Thyroid gland (tissue), 4 donors: Measurements from ENCODE around the gene NR6A1. TPM values are rescaled to one million over a fixed set of nuclear protein-coding genes. Genes with fewer than 3 reads are reported as not detected.
A peak's percentile ranks its signal among the peaks of the same experiment; 100 is the strongest.

ENCODE experiments used
- DNase-seq, 2 donors: peaks; one replicate each; pipeline ENCODE4 v3.0.0-alpha.2; 2019
- H3K27ac ChIP-seq, 3 donors: fragments of 200-600 bp; sonication (generic); 1 replicate in 2 of 3; 2 replicates in 1 of 3; pipeline ENCODE4 v1.5.1; 2016 to 2019; ENCODE audit warnings: mild to moderate bottlenecking in 1 of 3, moderate library complexity in 1 of 3
- H3K27me3 ChIP-seq: fragments of 200-600 bp; sonication (generic); one replicate; pipeline ENCODE4 v1.5.1; 2019
- H3K36me3 ChIP-seq, 2 donors: fragments of 200-600 bp; sonication (generic); one replicate each; pipeline ENCODE4 v1.5.1; 2016 to 2019
- H3K4me1 ChIP-seq, 2 donors: fragments of 200-600 bp; sonication (generic); one replicate each; pipeline ENCODE4 v1.5.1; 2017 to 2019
- H3K4me3 ChIP-seq, 3 donors: fragments of 200-600 bp; sonication (generic); replicated peaks in 1 of 3; 1 replicate in 2 of 3; 2 replicates in 1 of 3; pipeline ENCODE4 v1.5.1; 2016; ENCODE audit warnings: mild to moderate bottlenecking in 1 of 3
- H3K9me3 ChIP-seq: fragments of 200-600 bp; sonication (generic); one replicate; pipeline ENCODE4 v1.5.1; 2017
- POLR2A ChIP-seq, 2 donors: fragments of 450-650 bp; IDR thresholded peaks; one replicate each; pipeline ENCODE4 v1.6.1; 2017; ENCODE audit warnings: antibody characterized with exemption in 2 of 2, mild to moderate bottlenecking in 2 of 2, moderate library complexity in 1 of 2
- WGBS, 2 donors: methylation state at CpG; one replicate each; pipeline ENCODE4 v1.1.5; 2017; 5-methylcytosine and 5-hydroxymethylcytosine counted together
- intact Hi-C: fragments of 100-400 bp; cut with DNase I; formaldehyde crosslinking; loops from one replicate; pipeline ENCODE4 v1.15.1; 2023
- total RNA-seq, 4 donors: library from RNA; depleted of rRNA; stranded (reverse); fragments of >200 nt; gene quantifications; one replicate each; pipeline ENCODE4 v1.2.3, GENCODE V29; 2016
- TF ChIP-seq, protein P1 (sequence below), 6 experiments: fragments of 200-600 bp in 3 of 6; fragments of 450-650 bp in 3 of 6; sonication (generic) in 3 of 6; IDR thresholded peaks; one replicate each; pipeline ENCODE4 v1.5.1; 2016 to 2019; ENCODE audit warnings: antibody characterized with exemption in 6 of 6, mild to moderate bottlenecking in 2 of 6, inconsistent platforms in 1 of 6, moderate library complexity in 1 of 6

NR6A1 gene
- total RNA-seq, 4 donors from 2014 or later: 15.3 to 25.0 (median 19.3) TPM

DNA sequence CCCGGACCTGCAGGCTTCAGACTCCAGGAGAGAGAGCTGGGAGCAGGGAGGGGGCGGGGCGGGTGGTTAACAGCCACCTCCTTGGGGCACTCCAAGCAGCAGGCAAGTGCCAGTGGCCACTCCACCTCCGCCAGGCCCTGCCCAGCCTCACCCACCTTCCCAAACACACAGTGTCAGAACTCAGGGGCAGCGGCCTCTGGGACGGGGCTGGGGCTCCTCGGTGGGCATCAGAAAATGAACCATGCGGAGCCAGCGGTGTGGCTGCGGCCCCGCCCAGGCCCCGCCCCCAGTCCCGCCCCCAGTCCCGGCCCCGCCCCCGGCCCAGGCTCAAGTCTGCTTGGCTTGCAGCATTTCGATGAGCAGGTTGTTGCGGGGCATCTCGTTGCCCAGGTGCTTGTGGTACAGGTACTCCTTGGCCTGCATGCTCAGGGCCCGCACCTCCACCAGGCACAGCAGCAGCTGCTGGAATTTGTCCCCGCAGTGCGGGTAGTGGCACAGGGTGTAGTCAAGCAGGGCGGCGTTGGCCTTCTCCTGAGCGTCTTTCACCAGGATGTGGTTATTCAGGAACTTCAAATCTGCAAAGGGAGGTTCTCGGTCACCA is 288.6 kb downstream of the NR6A1 start:
- no peaks in the 10 kb centered on the region for H3K36me3 ChIP-seq
- H3K9me3 ChIP-seq: no peaks in the 10 kb centered on the region
- TF ChIP-seq POLR2A (IDR thresholded peaks at IDR 0.05): no peak
- TF ChIP-seq, protein P1, sequence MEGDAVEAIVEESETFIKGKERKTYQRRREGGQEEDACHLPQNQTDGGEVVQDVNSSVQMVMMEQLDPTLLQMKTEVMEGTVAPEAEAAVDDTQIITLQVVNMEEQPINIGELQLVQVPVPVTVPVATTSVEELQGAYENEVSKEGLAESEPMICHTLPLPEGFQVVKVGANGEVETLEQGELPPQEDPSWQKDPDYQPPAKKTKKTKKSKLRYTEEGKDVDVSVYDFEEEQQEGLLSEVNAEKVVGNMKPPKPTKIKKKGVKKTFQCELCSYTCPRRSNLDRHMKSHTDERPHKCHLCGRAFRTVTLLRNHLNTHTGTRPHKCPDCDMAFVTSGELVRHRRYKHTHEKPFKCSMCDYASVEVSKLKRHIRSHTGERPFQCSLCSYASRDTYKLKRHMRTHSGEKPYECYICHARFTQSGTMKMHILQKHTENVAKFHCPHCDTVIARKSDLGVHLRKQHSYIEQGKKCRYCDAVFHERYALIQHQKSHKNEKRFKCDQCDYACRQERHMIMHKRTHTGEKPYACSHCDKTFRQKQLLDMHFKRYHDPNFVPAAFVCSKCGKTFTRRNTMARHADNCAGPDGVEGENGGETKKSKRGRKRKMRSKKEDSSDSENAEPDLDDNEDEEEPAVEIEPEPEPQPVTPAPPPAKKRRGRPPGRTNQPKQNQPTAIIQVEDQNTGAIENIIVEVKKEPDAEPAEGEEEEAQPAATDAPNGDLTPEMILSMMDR (IDR thresholded peaks at IDR 0.05): no peak
- no peak overlapping the region for H3K27ac ChIP-seq
- peaks cover 0 to 6% of the 10 kb centered on the region in 2 donors for H3K4me1 ChIP-seq
- intact Hi-C loops: no loop called here
- no peak overlapping the region for H3K4me3 ChIP-seq
- peak in 1 of 2 donors; percentile 19 for DNase-seq
- peaks cover 15% of the 10 kb centered on the region for H3K27me3 ChIP-seq
- WGBS, 2 donors: 28 to 56% methylated on average over 9 to 20 of the region's 26 CpGs

DNA sequence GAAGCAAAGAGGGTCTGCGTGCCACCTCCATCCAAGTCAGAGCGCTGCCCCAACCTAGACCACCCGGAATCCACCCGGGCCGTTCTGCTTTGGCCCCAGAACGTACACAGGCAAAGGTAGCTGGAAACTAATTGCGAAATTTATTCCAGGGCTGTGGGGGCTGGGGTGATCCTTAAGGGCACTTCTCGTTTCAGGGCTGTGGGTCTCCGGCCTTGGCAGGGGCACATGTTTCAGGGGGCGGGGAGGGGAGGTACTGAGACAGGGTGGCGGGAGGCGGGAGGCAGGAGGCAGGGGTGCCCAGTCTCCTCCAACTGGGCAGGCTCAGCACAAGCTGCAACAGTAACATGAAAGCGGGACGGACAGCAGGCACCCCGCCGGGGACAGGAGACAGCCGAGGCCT is 290.0 kb downstream of the NR6A1 start:
- Histone ChIP-seq H3K27me3 (peaks cover 21% of the 10 kb centered on the region), H3K27ac (no peak overlapping the region), H3K4me3 (no peak overlapping the region), H3K9me3 (no peaks in the 10 kb centered on the region), H3K4me1 (peaks cover 0 to 8% of the 10 kb centered on the region in 2 donors), H3K36me3 (no peaks in the 10 kb centered on the region)
- intact Hi-C loops: no loop called here
- TF ChIP-seq POLR2A (IDR thresholded peaks at IDR 0.05): no peak
- TF ChIP-seq, protein P1 (IDR thresholded peaks at IDR 0.05): no peak
- DNase-seq: no peak
- WGBS, 2 donors: 40 to 56% methylated on average over 2 to 11 of the region's 17 CpGs

DNA sequence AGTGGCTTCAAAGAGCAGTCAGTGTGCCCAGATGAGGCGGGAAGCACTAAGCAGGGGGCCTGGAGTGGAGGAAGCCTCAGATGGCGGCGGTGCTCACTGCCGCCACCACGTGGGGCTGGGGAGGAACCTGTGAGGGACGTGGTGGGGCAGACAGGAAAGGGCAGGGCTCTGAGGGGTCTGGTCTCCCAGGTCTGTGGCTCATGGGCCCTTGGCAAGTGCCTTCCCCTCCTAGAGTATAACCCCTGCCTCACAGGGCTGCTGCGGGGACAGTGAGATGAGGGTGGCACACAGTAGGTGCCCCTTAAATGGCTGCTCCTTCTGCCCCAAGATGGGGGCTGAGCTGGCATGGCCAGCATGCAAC is 290.5 kb downstream of the NR6A1 start:
- Histone ChIP-seq H3K36me3 (no peaks in the 10 kb centered on the region), H3K27ac (no peak overlapping the region), H3K4me3 (no peak overlapping the region), H3K27me3 (peaks cover 21% of the 10 kb centered on the region), H3K9me3 (no peaks in the 10 kb centered on the region), H3K4me1 (peaks cover 0 to 8% of the 10 kb centered on the region in 2 donors)
- WGBS, 2 donors: 11 to 24% methylated on average over 5 to 6 of the region's 7 CpGs
- DNase-seq: no peak
- TF ChIP-seq, protein P1 (IDR thresholded peaks at IDR 0.05): no peak
- no peak for TF ChIP-seq POLR2A (IDR thresholded peaks at IDR 0.05)
- intact Hi-C loops: no loop called here

GRCh38 chr9:124479947-124480620 is 291.0 kb downstream of the NR6A1 start:
- Histone ChIP-seq H3K27ac (no peak overlapping the region), H3K36me3 (no peaks in the 10 kb centered on the region), H3K4me1 (peaks cover 0 to 8% of the 10 kb centered on the region in 2 donors), H3K4me3 (no peak overlapping the region), H3K9me3 (no peaks in the 10 kb centered on the region), H3K27me3 (peaks cover 21% of the 10 kb centered on the region)
- TF ChIP-seq, protein P1 (IDR thresholded peaks at IDR 0.05): no peak
- TF ChIP-seq POLR2A (IDR thresholded peaks at IDR 0.05): no peak
- intact Hi-C loops: no loop called here
- WGBS, 2 donors: 69 to 72% methylated on average over 6 of the region's 6 CpGs
- DNase-seq: no peak

DNA sequence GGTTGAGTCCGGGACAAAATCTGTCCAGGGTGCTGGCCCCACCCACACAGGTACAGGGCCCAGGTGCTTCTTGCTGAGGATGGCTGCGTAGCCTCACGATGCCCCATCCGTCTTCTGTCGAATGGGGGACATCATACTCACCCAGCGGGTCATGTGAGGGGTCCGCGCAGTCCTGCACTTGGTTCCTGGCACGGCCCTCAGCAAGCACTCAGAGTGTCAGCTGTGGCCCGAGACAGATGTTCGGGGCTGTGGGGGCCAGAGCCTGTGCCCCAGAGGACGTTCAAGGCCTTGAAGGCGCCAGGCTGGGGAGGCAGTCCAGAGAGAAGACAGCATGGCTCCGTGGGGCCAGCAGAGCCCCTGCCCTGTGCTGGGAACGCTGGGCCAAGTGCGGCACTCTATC is 291.7 kb downstream of the NR6A1 start:
- Histone ChIP-seq H3K9me3 (no peaks in the 10 kb centered on the region), H3K4me1 (peaks cover 0 to 8% of the 10 kb centered on the region in 2 donors), H3K36me3 (no peaks in the 10 kb centered on the region), H3K27me3 (peaks cover 21% of the 10 kb centered on the region), H3K27ac (no peak overlapping the region), H3K4me3 (no peak overlapping the region)
- intact Hi-C loops: no loop called here
- DNase-seq: no peak
- WGBS, 2 donors: 88 to 92% methylated on average over 8 to 14 of the region's 16 CpGs
- TF ChIP-seq, protein P1 (IDR thresholded peaks at IDR 0.05): no peak
- TF ChIP-seq POLR2A (IDR thresholded peaks at IDR 0.05): no peak
